IMR-90 (cell line): ENCODE data around the gene LRRC37A3. TPM values are rescaled to one million over a fixed set of nuclear protein-coding genes. Genes with fewer than 3 reads are reported as not detected.
A peak's percentile ranks its signal among the peaks of the same experiment; 100 is the strongest.

Experiments used
- ATAC-seq: fragments of 200-7000 bp; cut with Tn5 transposase; 2 replicates; pipeline ENCODE4 v1.9.1; 2020; ENCODE audit warnings: low read depth, mild to moderate bottlenecking, moderate library complexity
- BruUV-seq: library from RNA; stranded (reverse); fragments of 400-500 nt; replicated peaks from 2 replicates; lab custom pipeline; 2021; lab: Mats Ljungman, UMichigan
- CTCF ChIA-PET: fragments of 300-600 bp; formaldehyde crosslinking; extraction: SDS; loops from one replicate; lab custom pipeline; 2021; ENCODE audit warnings: antibody characterized with exemption; lab: Yijun Ruan, JAX
- POLR2A ChIA-PET: fragments of 300-600 bp; sonication (Branson Sonifier 250); formaldehyde crosslinking; loops from one replicate; lab custom pipeline; 2022; ENCODE audit warnings: antibody characterized with exemption; ENCODE audit not compliant: unreplicated experiment; lab: Charles Lee
- DNase-seq: peaks from one replicate; pipeline ENCODE4 v3.0.0; 2013
- H2AFZ ChIP-seq: replicated peaks from 2 replicates; pipeline ENCODE3; 2013; ENCODE audit warnings: low read length, mild to moderate bottlenecking; ENCODE audit not compliant: poor library complexity
- H2AK5ac ChIP-seq: 2 replicates; pipeline ENCODE4 v1.6.1; 2013; ENCODE audit warnings: low read depth, low read length, inconsistent platforms
- H2AK9ac ChIP-seq: replicated peaks from 2 replicates; pipeline ENCODE3; 2013; ENCODE audit warnings: mild to moderate bottlenecking, low read depth, low read length, moderate library complexity; ENCODE audit not compliant: poor library complexity
- H2BK120ac ChIP-seq: 2 replicates; pipeline ENCODE4 v1.6.1; 2013; ENCODE audit warnings: low read depth, low read length, inconsistent platforms
- H2BK15ac ChIP-seq: 3 replicates; pipeline ENCODE4 v1.6.1; 2013; ENCODE audit warnings: low read depth, low read length, inconsistent platforms
- H2BK20ac ChIP-seq: 2 replicates; pipeline ENCODE4 v1.6.1; 2013; ENCODE audit warnings: low read depth, mild to moderate bottlenecking, inconsistent platforms, low read length, moderate library complexity
- H2BK5ac ChIP-seq: 2 replicates; pipeline ENCODE4 v1.6.1; 2013; ENCODE audit warnings: mild to moderate bottlenecking, low read depth, low read length, inconsistent platforms; ENCODE audit not compliant: poor library complexity, severe bottlenecking
- H3K14ac ChIP-seq: replicated peaks from 2 replicates; pipeline ENCODE4 v1.6.1; 2013; ENCODE audit warnings: low read depth, low read length, inconsistent platforms
- H3K18ac ChIP-seq: 2 replicates; pipeline ENCODE4 v1.6.1; 2013; ENCODE audit warnings: low read depth, low read length, control low read depth
- H3K23ac ChIP-seq: 2 replicates; pipeline ENCODE4 v1.6.1; 2013; ENCODE audit warnings: low read depth, low read length, inconsistent platforms
- H3K27ac ChIP-seq: 2 replicates; pipeline ENCODE4 v1.5.1; 2013; ENCODE audit warnings: mild to moderate bottlenecking, control low read depth, low read length; ENCODE audit not compliant: insufficient read depth
- H3K27me3 ChIP-seq: 2 replicates; pipeline ENCODE4 v1.6.1; 2013; ENCODE audit warnings: low read length; ENCODE audit not compliant: control insufficient read depth, insufficient read depth
- H3K36me3 ChIP-seq: 2 replicates; pipeline ENCODE4 v1.6.1; 2013; ENCODE audit warnings: low read length, mixed read lengths; ENCODE audit not compliant: control insufficient read depth, insufficient read depth
- H3K4ac ChIP-seq: 2 replicates; pipeline ENCODE4 v1.6.1; 2013; ENCODE audit warnings: low read depth, low read length, inconsistent platforms
- H3K4me1 ChIP-seq: 2 replicates; pipeline ENCODE4 v1.6.1; 2013; ENCODE audit warnings: low read length, mixed read lengths; ENCODE audit not compliant: control insufficient read depth, insufficient read depth
- H3K4me2 ChIP-seq: 2 replicates; pipeline ENCODE4 v1.6.1; 2013; ENCODE audit warnings: low read depth, mild to moderate bottlenecking, control low read depth, low read length, moderate library complexity
- H3K4me3 ChIP-seq: 2 replicates; pipeline ENCODE4 v1.5.1; 2013; ENCODE audit warnings: low read depth, mild to moderate bottlenecking, control low read depth, low read length, moderate library complexity; ENCODE audit not compliant: insufficient read depth
- H3K56ac ChIP-seq: 2 replicates; pipeline ENCODE4 v1.6.1; 2013; ENCODE audit warnings: low read length, inconsistent platforms; ENCODE audit not compliant: insufficient read depth; ENCODE audit errors: extremely low read depth
- H3K79me1 ChIP-seq, 2 experiments: 2 replicates each; pipeline ENCODE4 v1.6.1; 2013; ENCODE audit warnings: low read length in 2 of 2, inconsistent platforms in 1 of 2, low read depth in 1 of 2
- H3K9ac ChIP-seq: 2 replicates; pipeline ENCODE4 v1.6.1; 2013; ENCODE audit warnings: low read depth, low read length, control low read depth
- H3K9me1 ChIP-seq: 2 replicates; pipeline ENCODE4 v1.6.1; 2013; ENCODE audit warnings: low read length, inconsistent platforms; ENCODE audit not compliant: insufficient read depth
- H3K9me3 ChIP-seq: 2 replicates; pipeline ENCODE4 v1.6.1; 2013; ENCODE audit warnings: low read length; ENCODE audit not compliant: control insufficient read depth, insufficient read depth
- H4K20me1 ChIP-seq: 2 replicates; pipeline ENCODE4 v1.6.1; 2013; ENCODE audit warnings: low read length, inconsistent platforms; ENCODE audit not compliant: insufficient read depth
- H4K5ac ChIP-seq: 2 replicates; pipeline ENCODE4 v1.6.1; 2013; ENCODE audit warnings: mild to moderate bottlenecking, low read depth, low read length, control low read depth
- H4K8ac ChIP-seq, 2 experiments: 2 replicates each; pipeline ENCODE4 v1.6.1; 2013; ENCODE audit warnings: low read depth in 2 of 2, low read length in 2 of 2, control low read depth in 1 of 2, inconsistent platforms in 1 of 2
- H4K91ac ChIP-seq: 2 replicates; pipeline ENCODE4 v1.6.1; 2013; ENCODE audit warnings: low read depth, low read length, inconsistent platforms; ENCODE audit not compliant: insufficient read depth
- CEBPB ChIP-seq: IDR thresholded peaks from 2 replicates; pipeline ENCODE4 v1.6.1; 2012; ENCODE audit warnings: low read depth, low read length, improper control_type of control experiment
- CHD1 ChIP-seq: IDR thresholded peaks from 2 replicates; pipeline ENCODE4 v1.6.1; 2012; ENCODE audit warnings: low read depth, low read length, improper control_type of control experiment
- RAD21 ChIP-seq: IDR thresholded peaks from 2 replicates; pipeline ENCODE4 v1.6.1; 2012; ENCODE audit warnings: low read length, improper control_type of control experiment
- RCOR1 ChIP-seq: IDR thresholded peaks from 2 replicates; pipeline ENCODE4 v1.6.1; 2012; ENCODE audit warnings: mild to moderate bottlenecking, low read length, improper control_type of control experiment; ENCODE audit not compliant: insufficient replicate concordance
- RFX5 ChIP-seq: IDR thresholded peaks from 2 replicates; pipeline ENCODE4 v1.8.0; 2012; ENCODE audit warnings: low read depth, mild to moderate bottlenecking, low read length, moderate library complexity
- SMC3 ChIP-seq: fragments of 150-350 bp; IDR thresholded peaks from 2 replicates; pipeline ENCODE4 v1.6.1; 2016; ENCODE audit warnings: low read depth, mild to moderate bottlenecking, antibody characterized with exemption, low read length, moderate library complexity
- WGBS, 2 experiments: methylation state at CpG; one replicate each; pipeline versions ENCODE4 v1.1.5 to v1.1.7; 2013; ENCODE audit warnings: missing lambda C conversion rate in 2 of 2; ENCODE audit not compliant: insufficient read length in 1 of 2; ENCODE audit errors: extremely low coverage in 2 of 2; 5-methylcytosine and 5-hydroxymethylcytosine counted together
- dilution Hi-C: fragments of 300-500 bp; cut with HindIII; formaldehyde crosslinking; loops from one replicate; pipeline ENCODE4 v1.14.3; 2018; ENCODE audit warnings: low sequenced_read_pairs; ENCODE audit not compliant: unreplicated experiment
- in situ Hi-C: fragments of 300-500 bp; cut with MboI; formaldehyde crosslinking; loops from 3 replicates; pipeline ENCODE4 v1.14.3; 2019; ENCODE audit warnings: low sequenced_read_pairs, inconsistent platforms, mixed read lengths
- intact Hi-C: fragments of 100-400 bp; cut with micrococcal nuclease; formaldehyde crosslinking; loops from 2 replicates; pipeline ENCODE4 v1.10.0; 2022
- polyA plus RNA-seq, 3 experiments: library from polyadenylated mRNA; depleted of rRNA; stranded (reverse); fragments of >200 nt; gene quantifications; 2 replicates each; pipeline ENCODE4 v1.2.3, GENCODE V29; 2012; ENCODE audit warnings: low replicate concordance in 1 of 3
- total RNA-seq: library from RNA; depleted of rRNA; stranded (reverse); fragments of >200 nt; gene quantifications from 2 replicates; pipeline ENCODE4 v1.2.3, GENCODE V29; 2012

Gene LRRC37A3
- total and polyA plus RNA-seq, 2 of the 4 experiments (the other 2 are of a cell fraction): 3.1 to 4.5 TPM

DNA sequence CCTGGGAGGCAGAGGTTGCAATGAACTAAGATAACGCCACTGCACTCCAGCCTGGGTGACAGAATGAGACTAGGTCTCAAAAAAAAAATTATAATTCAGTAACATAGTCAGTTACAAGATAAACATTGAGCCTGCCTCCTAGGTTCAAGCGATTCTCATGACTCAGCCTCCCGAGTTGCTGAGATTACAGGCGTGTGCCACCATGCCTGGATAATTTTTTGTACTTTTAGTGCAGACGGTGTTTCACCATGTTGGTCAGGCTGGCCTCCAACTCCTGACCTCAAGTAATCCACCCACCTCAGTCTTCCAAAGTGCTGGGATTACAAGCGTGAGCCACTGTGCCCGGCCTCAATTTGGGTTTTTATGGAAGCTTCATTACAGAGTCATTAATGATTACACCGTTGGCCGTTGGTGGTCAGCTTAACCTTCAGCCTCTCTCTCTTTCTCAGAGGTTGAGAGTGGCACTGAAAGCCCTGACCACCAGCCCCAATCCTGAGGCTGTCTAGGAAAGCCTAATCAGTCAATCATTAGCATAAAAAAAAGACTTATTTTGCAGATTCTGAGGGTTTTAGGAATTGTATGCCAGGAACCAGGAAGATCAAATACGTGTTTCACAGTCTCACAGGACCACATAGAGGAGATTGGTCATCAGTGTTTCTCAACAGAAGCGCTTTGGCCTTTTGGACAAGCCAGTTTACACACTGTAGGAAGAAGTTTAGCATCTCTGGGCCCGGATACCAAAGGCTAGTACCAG, 1.3 kb upstream of the LRRC37A3 start:
- H2BK120ac ChIP-seq: no peak overlapping the region
- no peak overlapping the region for H4K91ac ChIP-seq
- peak overlapping the region; percentile 42; the same call in 1 of the 2 replicates for H3K23ac ChIP-seq
- H4K5ac ChIP-seq: no peak overlapping the region
- H3K27me3 ChIP-seq: no peaks in the 10 kb centered on the region
- H3K14ac ChIP-seq: no peak overlapping the region
- H3K18ac ChIP-seq: no peak overlapping the region
- no peak overlapping the region for H3K27ac ChIP-seq
- H3K9me3 ChIP-seq: no peaks in the 10 kb centered on the region
- no peaks in the 10 kb centered on the region for H3K36me3 ChIP-seq
- no peak overlapping the region for H3K4me3 ChIP-seq
- ChIA-PET CTCF (no interaction called here), POLR2A (no interaction called here)
- H2AFZ ChIP-seq: no peak overlapping the region
- ATAC-seq (no peak), DNase-seq (no peak)
- H4K8ac ChIP-seq: no peak overlapping the region
- no TSS peak for BruUV-seq
- H3K4me1 ChIP-seq: no peaks in the 10 kb centered on the region
- no peak overlapping the region for H2BK20ac ChIP-seq
- no peak overlapping the region for H2BK5ac ChIP-seq
- no peak overlapping the region for H2BK15ac ChIP-seq
- no peak for TF ChIP-seq SMC3
- TF ChIP-seq CHD1: no peak
- TF ChIP-seq CEBPB: no peak
- no peak for TF ChIP-seq RFX5
- no peak for TF ChIP-seq RCOR1
- TF ChIP-seq RAD21: no peak
- peaks cover 2 to 4% of the 10 kb centered on the region in 2 experiments; a peak in 1 of 4 replicates for H3K79me1 ChIP-seq
- peaks cover 2% of the 10 kb centered on the region; the same call in 1 of the 2 replicates for H3K9me1 ChIP-seq
- dilution Hi-C loops (no loop called here), in situ Hi-C loops (no loop called here), intact Hi-C loops (no loop called here)
- no peak overlapping the region for H3K4me2 ChIP-seq
- H3K4ac ChIP-seq: peak overlapping the region; percentile 45; the same call in 1 of the 2 replicates
- H3K9ac ChIP-seq: no peak overlapping the region
- 92% methylated on average over 9 of the region's 12 CpGs; no CpG with 5 or more reads in 1 of the 2 experiments for WGBS, 2 experiments
- no peak overlapping the region for H3K56ac ChIP-seq
- no peak overlapping the region for H2AK5ac ChIP-seq
- no peaks in the 10 kb centered on the region for H4K20me1 ChIP-seq
- H2AK9ac ChIP-seq: no peak overlapping the region
